DMS53 treated with DMSO at 0.1 percent for 48 hours (cell line): ENCODE results near the gene ATP5MC3.
A peak's percentile ranks its signal among the peaks of the same experiment; 100 is the strongest.

Experiments
- DNase-seq: peaks from one replicate; lab custom pipeline; 2025; ENCODE audit not compliant: unreplicated experiment; lab: John Stamatoyannopoulos, UW

Gene ATP5MC3

DNA sequence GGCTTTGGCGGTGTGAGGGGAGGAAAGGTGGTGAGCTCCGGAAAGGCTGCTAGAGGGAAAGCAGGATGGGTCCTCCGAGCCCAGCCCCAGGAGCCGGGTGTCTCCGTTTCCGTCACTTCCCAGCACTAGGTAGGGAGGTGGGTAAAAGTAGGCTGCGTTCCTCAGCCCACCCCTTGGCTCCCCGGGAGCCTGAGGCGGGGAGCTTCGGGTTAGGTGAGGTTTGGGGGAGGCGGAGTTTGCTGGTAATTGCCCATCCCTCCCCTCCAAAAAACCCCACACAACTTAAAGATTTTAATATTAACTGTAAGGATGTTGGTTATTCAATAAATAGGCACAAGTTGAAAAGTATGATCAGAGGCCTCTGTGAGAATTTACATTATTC, 13.0 kb downstream of the ATP5MC3 start:
- DNase-seq, result no peak

DNA sequence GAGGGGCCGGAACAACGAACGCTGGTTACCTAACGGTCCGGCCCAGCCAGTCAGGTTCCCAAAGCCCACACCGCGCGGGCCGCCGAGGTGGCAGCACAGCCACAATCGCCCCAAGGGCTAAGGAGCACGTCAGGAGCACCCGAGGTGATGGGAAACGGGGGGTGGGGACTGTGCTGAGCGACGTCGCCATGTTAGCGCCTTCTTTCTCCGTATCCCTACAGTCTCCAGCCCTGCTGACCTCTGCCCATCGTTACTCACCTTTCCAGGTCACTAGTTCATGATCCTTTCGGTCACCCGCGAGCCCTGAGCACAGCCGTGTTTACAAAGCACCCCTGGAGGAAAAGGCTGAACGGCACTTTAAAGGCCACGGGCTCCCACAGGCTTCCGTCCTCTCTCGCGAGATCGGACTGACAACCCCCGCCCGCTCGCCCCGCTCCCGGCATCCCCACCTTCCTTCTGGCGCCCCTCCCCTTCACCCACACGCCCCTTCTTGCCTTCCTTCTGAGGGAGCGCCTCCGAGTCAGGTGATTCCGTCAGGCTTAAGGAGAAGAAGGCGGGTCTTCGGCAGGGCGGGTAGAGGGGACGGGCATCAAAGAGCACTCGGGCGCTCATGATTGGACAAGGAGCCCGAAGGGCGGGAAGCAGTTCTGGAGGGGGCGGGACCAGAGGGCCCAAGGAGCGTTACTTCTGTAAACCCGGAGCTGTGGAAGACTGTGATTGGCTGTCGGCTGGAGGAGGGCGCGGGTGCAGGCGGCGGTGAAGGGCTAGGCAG, 13.5 kb downstream of the ATP5MC3 start, which contains the start of gene ATF2:
TSS of gene ATF2 (minus strand) at position 412 of the 772 bp plus-strand sequence. CDS start 31,760 bp downstream, outside the sequence.
- peak; percentile 99 for DNase-seq

- DNase-seq, result peak; percentile 30
These were observed 14.3 kb downstream of the ATP5MC3 start for GRCh38 chr2:175167076-175167791.

DNA sequence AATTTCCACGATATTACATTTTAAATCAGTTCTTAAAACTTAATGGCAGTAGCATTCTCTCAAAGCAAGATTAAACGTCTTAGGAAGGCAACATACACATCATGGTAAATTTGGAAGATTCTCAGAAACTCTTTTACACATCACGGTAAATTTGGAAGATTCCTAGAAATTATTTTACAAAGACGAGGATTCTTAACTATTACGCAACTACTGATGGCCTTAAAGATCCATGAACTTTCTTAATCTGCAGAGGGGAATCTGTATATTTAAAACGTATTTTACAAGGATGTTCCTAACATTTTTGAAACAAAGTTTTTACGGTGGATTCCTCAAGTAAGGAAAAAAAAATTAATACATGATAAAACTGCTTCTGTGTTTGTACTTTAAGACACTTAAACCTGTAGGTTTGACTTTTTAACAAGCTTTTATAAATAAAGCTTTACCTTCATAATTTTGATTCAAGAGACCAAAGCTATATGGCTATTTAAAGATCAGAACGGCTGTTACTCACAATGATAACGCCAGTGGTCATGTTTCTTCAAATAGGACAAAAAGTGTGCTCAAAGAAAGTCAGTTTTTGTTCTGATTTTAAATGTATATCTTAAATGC, 15.2 kb downstream of the ATP5MC3 start:
- no peak for DNase-seq

DNA sequence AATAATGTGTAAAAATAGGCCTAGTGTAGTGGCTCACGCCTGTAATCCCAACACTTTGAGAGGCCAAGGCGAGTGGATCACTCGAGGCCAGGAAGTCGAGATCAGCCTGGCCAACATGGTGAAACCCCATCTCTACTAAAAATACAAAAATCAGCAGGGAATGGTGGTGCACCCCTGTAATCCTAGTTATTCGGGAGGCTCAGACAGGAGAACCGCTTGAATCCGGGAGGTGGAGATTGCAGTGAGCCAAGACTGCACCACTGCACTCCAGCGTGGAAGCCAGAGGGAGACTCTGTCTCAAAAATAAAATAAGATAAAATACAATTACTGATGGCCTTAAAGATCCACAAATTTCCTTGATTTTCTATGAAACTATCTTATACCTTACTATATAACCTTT, 17.3 kb downstream of the ATP5MC3 start:
- DNase-seq, result no peak

- DNase-seq, result no peak
These were observed 22.6 kb downstream of the ATP5MC3 start for GRCh38 chr2:175158894-175159293.

DNA sequence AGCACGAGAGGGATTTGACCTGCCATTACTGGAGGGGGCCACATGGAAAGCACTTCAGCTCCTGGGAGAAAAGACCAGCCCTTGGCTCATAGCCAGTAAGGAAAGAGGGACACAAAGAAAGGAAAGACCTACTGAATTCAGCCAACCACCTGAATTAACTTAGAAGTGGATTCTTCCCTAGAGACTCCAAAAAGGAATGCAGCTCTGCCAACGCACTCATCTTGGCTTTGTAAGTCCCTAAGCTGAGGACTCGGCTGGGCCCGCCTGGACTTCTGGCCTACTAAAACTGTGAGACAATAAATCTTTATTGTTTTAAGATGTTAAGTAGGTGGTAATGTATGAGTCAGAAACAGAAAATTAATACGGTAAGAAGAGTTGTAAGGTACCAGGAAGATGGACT, 25.0 kb downstream of the ATP5MC3 start:
- DNase-seq, result no peak

- DNase-seq, result no peak
These were observed 26.8 kb downstream of the ATP5MC3 start for GRCh38 chr2:175154661-175155082.

- DNase-seq, result no peak
These were observed 29.3 kb downstream of the ATP5MC3 start for GRCh38 chr2:175152242-175152641.

DNA sequence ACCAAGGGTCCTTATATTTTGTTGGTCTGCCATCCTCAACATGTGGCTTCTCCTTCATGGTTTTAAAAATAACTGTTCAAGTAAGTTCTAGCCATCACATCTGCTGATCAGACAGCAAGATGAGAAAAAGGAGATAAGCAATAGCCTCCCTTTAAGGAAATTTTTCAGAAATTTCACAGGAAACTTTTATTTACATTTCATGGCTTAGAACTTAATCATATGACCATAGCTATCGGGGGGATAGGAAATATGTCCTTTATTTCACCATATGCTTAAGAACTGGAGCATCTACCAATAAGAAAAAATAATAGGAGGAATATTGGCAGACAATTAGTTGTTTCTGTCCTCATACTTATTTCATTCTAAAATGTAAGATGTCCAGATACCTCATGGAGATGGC, 29.7 kb downstream of the ATP5MC3 start:
- DNase-seq, result no peak

DNA sequence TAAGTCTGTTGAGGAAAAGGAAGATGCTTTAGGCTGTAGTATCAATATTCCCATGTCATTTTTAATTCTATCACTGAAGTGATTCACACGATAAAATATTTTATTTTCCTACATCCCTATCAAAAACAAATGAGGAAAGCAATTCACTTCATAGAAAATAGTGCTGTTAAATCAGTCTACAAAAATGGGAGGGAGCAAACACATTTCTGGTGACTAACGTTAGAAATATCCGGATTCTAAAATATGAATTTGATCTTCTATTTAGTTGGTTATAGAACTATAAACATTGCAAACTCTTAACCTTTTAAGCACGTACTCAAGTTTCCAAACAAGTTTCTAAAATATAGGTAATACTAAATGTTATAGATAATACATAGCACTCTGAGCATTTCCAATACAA, 34.3 kb downstream of the ATP5MC3 start:
- DNase-seq, result no peak

GRCh38 chr2:175143678-175144077, 37.8 kb downstream of the ATP5MC3 start:
- no peak for DNase-seq

- no peak for DNase-seq
These were observed 38.3 kb downstream of the ATP5MC3 start for GRCh38 chr2:175143191-175143590.

DNA sequence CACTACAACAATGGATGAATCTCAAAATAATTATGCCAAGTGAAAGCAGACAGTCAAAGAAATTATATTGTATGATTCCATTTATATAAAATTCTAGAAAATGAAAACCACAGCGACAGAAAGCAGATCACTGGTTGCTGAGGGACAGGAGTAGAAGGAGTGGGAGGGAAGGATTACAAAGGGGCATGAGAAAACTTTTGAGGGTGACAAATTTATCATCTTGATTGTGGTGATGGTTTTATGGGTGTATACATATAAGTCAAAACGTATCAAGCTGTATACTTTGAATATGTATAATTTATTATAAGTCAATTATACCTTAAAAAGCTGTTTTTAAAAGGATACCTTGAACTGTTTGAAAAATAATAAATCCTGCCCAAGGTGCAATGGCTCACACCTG, 41.2 kb downstream of the ATP5MC3 start:
- DNase-seq, result no peak

DNA sequence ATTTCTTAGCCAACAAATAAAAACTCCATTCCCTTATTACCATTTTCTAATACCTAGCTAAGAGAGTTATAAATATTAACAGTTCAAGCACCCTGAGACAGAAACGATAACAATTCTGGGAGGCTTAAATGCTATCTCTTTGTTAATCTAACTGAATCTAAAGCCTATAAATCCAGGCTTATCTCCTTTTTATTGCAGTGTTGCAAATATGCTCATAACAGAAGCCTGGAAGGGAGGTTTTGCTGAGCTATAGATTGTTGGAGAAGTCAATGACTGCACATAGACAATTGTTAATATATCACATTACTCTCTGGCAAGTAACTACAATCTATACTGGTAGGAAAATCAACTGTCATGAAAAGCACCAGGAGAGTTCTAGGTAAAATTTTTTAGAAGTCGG, 43.7 kb downstream of the ATP5MC3 start:
- DNase-seq, result no peak

- DNase-seq, result no peak
These were observed 44.9 kb downstream of the ATP5MC3 start for GRCh38 chr2:175136334-175137215.

DNA sequence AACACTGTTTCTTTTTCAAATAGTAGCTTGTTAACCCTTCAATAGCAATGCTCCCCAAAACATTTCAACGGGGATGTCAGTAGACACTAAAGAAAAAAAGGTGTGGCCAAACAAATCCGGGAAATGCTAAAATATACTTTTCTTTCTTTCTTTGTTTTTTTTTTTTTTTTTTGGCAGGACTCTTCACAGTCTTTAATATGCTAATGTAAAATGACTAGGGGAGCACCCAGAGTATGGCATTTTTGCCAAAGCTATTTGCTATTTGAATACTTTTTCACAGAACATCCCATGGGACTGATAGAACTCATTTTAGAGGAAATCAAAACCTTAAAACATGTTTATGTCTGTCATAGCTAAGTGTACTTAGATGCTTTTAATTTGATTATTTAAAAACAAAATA, 45.6 kb downstream of the ATP5MC3 start:
- DNase-seq, result no peak

DNA sequence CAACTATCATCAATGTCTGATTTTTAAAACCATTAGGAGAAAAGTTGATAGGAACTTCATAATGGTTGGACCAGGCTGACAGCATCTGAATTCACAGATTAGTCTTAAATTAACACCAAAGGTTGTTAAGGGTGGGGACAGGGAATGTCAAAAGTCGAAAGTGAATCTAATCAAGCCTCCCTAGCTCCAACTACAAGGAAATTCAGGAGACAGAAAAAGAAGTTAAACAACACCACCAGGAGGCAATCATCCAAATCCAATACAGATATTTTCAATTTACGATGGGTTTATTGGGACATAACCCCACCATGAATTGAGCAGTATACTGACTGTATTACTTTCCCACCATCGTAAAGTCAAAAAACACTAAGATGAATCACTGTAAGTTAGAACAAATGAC, 46.3 kb downstream of the ATP5MC3 start:
- no peak for DNase-seq

GRCh38 chr2:175131252-175131651, 50.3 kb downstream of the ATP5MC3 start:
- no peak for DNase-seq

GRCh38 chr2:175126661-175127060, 54.8 kb downstream of the ATP5MC3 start:
- DNase-seq, result no peak
